Liver (tissue), 9 donors: ENCODE measurements around the gene ITGB6. TPM values are rescaled to one million over a fixed set of nuclear protein-coding genes. Genes with fewer than 3 reads are reported as not detected.

Experiments used
- DNase-seq: peaks from one replicate; pipeline ENCODE4 v3.0.0-alpha.2; 2017; ENCODE audit warnings: low spot score
- H3K27ac ChIP-seq, 2 donors: one replicate each; pipeline ENCODE4 v1.7.0; 2013; ENCODE audit warnings: inconsistent platforms in 2 of 2, low read length in 2 of 2, control low read depth in 1 of 2, low read depth in 1 of 2, mild to moderate bottlenecking in 1 of 2
- H3K27me3 ChIP-seq, 4 donors: one replicate each; pipeline versions ENCODE4 v1.6.1 to v1.7.0; 2013; ENCODE audit warnings: low read length in 3 of 4, inconsistent platforms in 1 of 4, mild to moderate bottlenecking in 1 of 4, moderate library complexity in 1 of 4; ENCODE audit not compliant: control insufficient read depth in 4 of 4, insufficient read depth in 4 of 4
- H3K36me3 ChIP-seq, 4 donors: one replicate each; pipeline versions ENCODE4 v1.6.1 to v1.7.0; 2013; ENCODE audit warnings: low read length in 3 of 4, mild to moderate bottlenecking in 3 of 4, low read depth in 1 of 4, moderate library complexity in 1 of 4; ENCODE audit not compliant: control insufficient read depth in 4 of 4, insufficient read depth in 3 of 4
- H3K4me1 ChIP-seq, 4 donors: one replicate each; pipeline versions ENCODE4 v1.6.1 to v1.7.0; 2013; ENCODE audit warnings: low read length in 3 of 4, mild to moderate bottlenecking in 3 of 4, moderate library complexity in 1 of 4; ENCODE audit not compliant: control insufficient read depth in 4 of 4, insufficient read depth in 4 of 4
- H3K4me3 ChIP-seq, 3 donors: one replicate each; pipeline versions ENCODE4 v1.6.1 to v1.7.0; 2013; ENCODE audit warnings: low read length in 3 of 3, control low read depth in 1 of 3, low read depth in 1 of 3, mild to moderate bottlenecking in 1 of 3
- H3K9ac ChIP-seq, 2 donors: one replicate each; pipeline ENCODE4 v1.7.0; 2013; ENCODE audit warnings: low read length in 2 of 2, mild to moderate bottlenecking in 2 of 2, moderate library complexity in 2 of 2, control low read depth in 1 of 2, low read depth in 1 of 2
- H3K9me3 ChIP-seq, 4 donors: one replicate each; pipeline versions ENCODE4 v1.6.1 to v1.7.0; 2013; ENCODE audit warnings: low read length in 3 of 4; ENCODE audit not compliant: control insufficient read depth in 4 of 4
- CTCF ChIP-seq: fragments of 150-350 bp; IDR thresholded peaks from 2 replicates; pipeline ENCODE4 v1.5.1; 2017; ENCODE audit warnings: improper control_type of control experiment, low read depth, low read length; ENCODE audit not compliant: missing input control
- FOXA1 ChIP-seq: IDR thresholded peaks from 2 replicates; pipeline ENCODE4 v1.6.1; 2016; ENCODE audit warnings: antibody characterized with exemption
- FOXA2 ChIP-seq: IDR thresholded peaks from 2 replicates; pipeline ENCODE4 v1.6.1; 2016; ENCODE audit warnings: antibody characterized with exemption
- GABPA ChIP-seq, 2 donors: IDR thresholded peaks in 1 of 2; conservative IDR thresholded peaks in 1 of 2; 2 replicates each; pipeline ENCODE4 v1.6.1; 2016; ENCODE audit warnings: antibody characterized with exemption in 2 of 2, mild to moderate bottlenecking in 1 of 2, moderate library complexity in 1 of 2
- HNF4G ChIP-seq: IDR thresholded peaks from 2 replicates; pipeline ENCODE4 v1.6.1; 2016; ENCODE audit warnings: antibody characterized with exemption
- JUND ChIP-seq, 2 donors: IDR thresholded peaks; 2 replicates each; pipeline ENCODE4 v1.6.1; 2016; ENCODE audit warnings: antibody characterized with exemption in 2 of 2
- NR2F2 ChIP-seq: IDR thresholded peaks from 2 replicates; pipeline ENCODE4 v1.6.1; 2016; ENCODE audit warnings: antibody characterized with exemption
- REST ChIP-seq: IDR thresholded peaks from 2 replicates; pipeline ENCODE4 v1.6.1; 2016; ENCODE audit warnings: antibody characterized with exemption, mild to moderate bottlenecking
- RXRA ChIP-seq, 2 donors: IDR thresholded peaks; 2 replicates each; pipeline ENCODE4 v1.6.1; 2017 to 2018; ENCODE audit warnings: antibody characterized with exemption in 2 of 2, mild to moderate bottlenecking in 1 of 2
- SP1 ChIP-seq: IDR thresholded peaks from 2 replicates; pipeline ENCODE4 v1.6.1; 2018; ENCODE audit warnings: antibody characterized with exemption, mild to moderate bottlenecking
- TAF1 ChIP-seq: conservative IDR thresholded peaks from 2 replicates; pipeline ENCODE4 v1.6.1; 2016; ENCODE audit warnings: antibody characterized with exemption, mild to moderate bottlenecking
- YY1 ChIP-seq: IDR thresholded peaks from 2 replicates; pipeline ENCODE4 v1.6.1; 2016; ENCODE audit warnings: antibody characterized with exemption, mild to moderate bottlenecking
- WGBS: extraction: QIAGEN DNeasy Blood & Tissue Kit; methylation state at CpG from one replicate; pipeline ENCODE4 v1.1.7; 2013; 5-methylcytosine and 5-hydroxymethylcytosine counted together
- polyA plus RNA-seq, 2 donors: library from polyadenylated mRNA; stranded (reverse) in 1 of 2; unstranded in 1 of 2; fragments of 200-250 nt in 1 of 2; fragments of >200 nt in 1 of 2; fragmentation: Nextera tagmentation in 1 of 2; extraction: Ambion mirVana in 1 of 2; gene quantifications; one replicate each; pipeline versions ENCODE4 v1.2.1 to v1.2.3, GENCODE V29; 2013 to 2015
- total RNA-seq, 2 donors: library from RNA; depleted of rRNA; stranded (reverse); fragments of >200 nt; gene quantifications; one replicate each; pipeline ENCODE4 v1.2.3, GENCODE V29; 2014
- donor health status: healthy.
- donor health status: healthy.
- donor health status: healthy.
- donor health status: healthy.
- donor health status: healthy.

Gene ITGB6
- total and polyA plus RNA-seq, 4 donors: 0.03 to 0.10 (median 0.08) TPM; not detected in 1

GRCh38 chr2:160199053-160199452 lies 1.0 kb downstream of the ITGB6 start:
- no peak for DNase-seq

GRCh38 chr2:160197587-160197986 lies 2.5 kb downstream of the ITGB6 start:
- no peak overlapping the region for H3K27ac ChIP-seq

More at GRCh38 chr2:160199053-160199452, 1.0 kb downstream of the ITGB6 start:
- Histone ChIP-seq H3K27ac (no peak overlapping the region), H3K4me3 (no peak overlapping the region), H3K9me3 (no peaks in the 10 kb centered on the region), H3K9ac (no peak overlapping the region), H3K4me1 (no peaks in the 10 kb centered on the region), H3K27me3 (no peaks in the 10 kb centered on the region), H3K36me3 (no peaks in the 10 kb centered on the region)
- TF ChIP-seq SP1: no peak
- TF ChIP-seq JUND (IDR thresholded peaks at IDR 0.05): no peak
- TF ChIP-seq YY1: no peak
- TF ChIP-seq FOXA1: no peak
- no peak for TF ChIP-seq TAF1
- no peak for TF ChIP-seq RXRA (IDR thresholded peaks at IDR 0.05)
- TF ChIP-seq HNF4G: no peak
- no peak for TF ChIP-seq REST
- TF ChIP-seq GABPA (IDR thresholded peaks at IDR 0.05 in 1 of 2, conservative IDR thresholded peaks at IDR 0.05 in 1 of 2): no peak
- 94% methylated on average over 1 of the region's 1 CpG for WGBS

More at GRCh38 chr2:160197587-160197986, 2.5 kb downstream of the ITGB6 start:
- H3K9me3 ChIP-seq: no peaks in the 10 kb centered on the region
- no peak overlapping the region for H3K9ac ChIP-seq
- H3K27me3 ChIP-seq: no peaks in the 10 kb centered on the region
- no peak overlapping the region for H3K4me3 ChIP-seq
- WGBS: 88% methylated on average over 2 of the region's 2 CpGs
- no peak for DNase-seq
- no peaks in the 10 kb centered on the region for H3K4me1 ChIP-seq
- no peak for TF ChIP-seq HNF4G
- TF ChIP-seq RXRA (IDR thresholded peaks at IDR 0.05): no peak
- no peak for TF ChIP-seq NR2F2
- TF ChIP-seq SP1: no peak
- no peak for TF ChIP-seq GABPA (IDR thresholded peaks at IDR 0.05 in 1 of 2, conservative IDR thresholded peaks at IDR 0.05 in 1 of 2)
- no peak for TF ChIP-seq REST
- TF ChIP-seq CTCF: no peak
- TF ChIP-seq JUND (IDR thresholded peaks at IDR 0.05): no peak
- no peak for TF ChIP-seq FOXA2
- no peaks in the 10 kb centered on the region for H3K36me3 ChIP-seq
